GM12892 (cell line): ENCODE measurements around the gene CRYGA.
"Not testable (repeated sequence)": the region's sequence is repeated elsewhere in the genome, so short reads cannot be mapped to it uniquely, and the experiment has no call there.

Experiments used
- POLR2A ChIP-seq: IDR thresholded peaks from 2 replicates; pipeline ENCODE4 v1.6.1; 2011; ENCODE audit warnings: low read depth, low read length, control low read depth
- POLR2AphosphoS5 ChIP-seq: IDR thresholded peaks from 2 replicates; pipeline ENCODE4 v1.6.1; 2011; ENCODE audit warnings: low read depth, low read length, control low read depth
- TAF1 ChIP-seq: IDR thresholded peaks from 2 replicates; pipeline ENCODE4 v1.6.1; 2011; ENCODE audit warnings: low read depth, mild to moderate bottlenecking, control low read depth, low read length, borderline replicate concordance

DNA sequence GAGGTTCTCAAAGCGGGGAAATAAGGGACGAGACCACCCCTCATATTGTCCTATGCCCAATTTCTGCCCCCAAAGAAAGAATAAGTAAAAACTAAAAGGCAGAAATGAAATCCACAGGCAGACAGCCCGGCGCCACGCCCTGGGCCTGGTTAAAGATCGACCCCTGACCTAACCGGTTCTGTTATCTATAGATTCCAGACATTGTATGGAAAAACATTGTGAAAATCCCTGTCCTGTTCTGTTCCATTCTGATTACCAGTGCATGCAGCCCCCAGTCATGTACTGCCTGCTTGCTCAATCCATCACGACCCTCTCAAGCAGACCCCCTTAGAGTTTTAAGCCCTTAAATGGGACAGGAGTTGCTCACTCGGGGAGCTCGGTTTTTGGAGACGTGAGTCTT lies 46.0 kb downstream of the CRYGA start:
- TF ChIP-seq POLR2AphosphoS5, POLR2A, TAF1: not testable (repeated sequence)
